ENCODE data around the gene CASKIN2. TPM values are rescaled to one million over a fixed set of nuclear protein-coding genes. Genes with fewer than 3 reads are reported as not detected.

Gene CASKIN2
- polyA plus RNA-seq, 2 of the 4 experiments (the other 2 are of a cell fraction), result 3.6 to 11.2 TPM

DNA sequence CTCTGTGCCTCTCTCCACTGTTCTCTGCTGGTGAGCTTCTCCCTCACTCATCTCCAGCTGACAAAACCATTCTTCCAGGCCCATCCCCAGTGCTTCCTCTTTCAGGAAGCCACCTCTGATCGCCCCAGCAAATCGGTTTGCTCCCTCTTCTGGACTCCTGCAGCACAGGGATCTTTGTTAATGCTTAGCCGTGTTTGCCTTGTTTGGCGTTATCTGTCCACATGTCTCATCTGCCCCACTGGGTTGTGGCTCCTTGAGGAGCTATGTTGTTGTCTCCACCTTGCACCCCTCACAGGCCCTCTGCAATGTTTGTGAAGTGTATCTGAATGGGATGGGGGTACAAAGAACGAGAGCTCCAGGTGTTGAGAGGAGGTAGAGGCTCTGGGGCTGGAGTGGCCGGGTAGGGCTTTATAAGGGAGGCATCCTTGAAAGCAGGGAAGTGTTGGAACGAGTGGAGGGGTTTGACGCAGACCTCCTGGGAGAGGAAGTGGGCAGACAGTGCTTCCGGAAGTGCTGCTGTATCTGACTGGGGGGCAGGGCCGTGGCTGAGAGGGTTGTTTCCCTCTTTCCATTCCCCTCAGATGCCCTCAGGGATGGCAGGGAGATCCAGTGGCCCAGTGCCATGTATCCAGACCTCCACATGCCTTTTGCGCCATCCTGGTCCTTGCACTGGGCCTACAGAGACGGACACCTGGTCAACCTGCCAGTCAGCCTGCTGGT, 27.8 kb downstream of the CASKIN2 start:
- H3K4me2 ChIP-seq, result no peak overlapping the region
- WGBS (ENCODE audit: missing lambda C conversion rate), result 86% methylated on average over 12 of the region's 12 CpGs
- TF ChIP-seq FOXS1 (CRISPR knock-in tag; IDR thresholded peaks at IDR 0.05) (no peak), NFE2L2 (conservative IDR thresholded peaks at IDR 0.05; ENCODE audit: low read length) (no peak), SREBF2 (IDR thresholded peaks at IDR 0.05) (no peak), ZC3H11A (IDR thresholded peaks at IDR 0.05) (no peak), CHD2 (IDR thresholded peaks at IDR 0.05; ENCODE audit: low read length, partially characterized antibody) (no peak), HOXB5 (CRISPR knock-in tag; IDR thresholded peaks at IDR 0.05) (no peak), ZSCAN20 (CRISPR knock-in tag; IDR thresholded peaks at IDR 0.05) (no peak), CTCF (IDR thresholded peaks at IDR 0.05) (no peak), EP300 (IDR thresholded peaks at IDR 0.05) (no peak), EHF (CRISPR knock-in tag; IDR thresholded peaks at IDR 0.05) (no peak), HOXB13 (CRISPR knock-in tag; IDR thresholded peaks at IDR 0.05; ENCODE audit: low read depth) (no peak), MAFK (IDR thresholded peaks at IDR 0.05; ENCODE audit: partially characterized antibody) (no peak)
- TF ChIP-seq, protein P1, sequence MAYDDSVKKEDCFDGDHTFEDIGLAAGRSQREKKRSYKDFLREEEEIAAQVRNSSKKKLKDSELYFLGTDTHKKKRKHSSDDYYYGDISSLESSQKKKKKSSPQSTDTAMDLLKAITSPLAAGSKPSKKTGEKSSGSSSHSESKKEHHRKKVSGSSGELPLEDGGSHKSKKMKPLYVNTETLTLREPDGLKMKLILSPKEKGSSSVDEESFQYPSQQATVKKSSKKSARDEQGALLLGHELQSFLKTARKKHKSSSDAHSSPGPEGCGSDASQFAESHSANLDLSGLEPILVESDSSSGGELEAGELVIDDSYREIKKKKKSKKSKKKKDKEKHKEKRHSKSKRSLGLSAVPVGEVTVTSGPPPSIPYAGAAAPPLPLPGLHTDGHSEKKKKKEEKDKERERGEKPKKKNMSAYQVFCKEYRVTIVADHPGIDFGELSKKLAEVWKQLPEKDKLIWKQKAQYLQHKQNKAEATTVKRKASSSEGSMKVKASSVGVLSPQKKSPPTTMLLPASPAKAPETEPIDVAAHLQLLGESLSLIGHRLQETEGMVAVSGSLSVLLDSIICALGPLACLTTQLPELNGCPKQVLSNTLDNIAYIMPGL (CRISPR knock-in tag; IDR thresholded peaks at IDR 0.05; ENCODE audit: borderline replicate concordance), result no peak
- TF ChIP-seq, protein P2, sequence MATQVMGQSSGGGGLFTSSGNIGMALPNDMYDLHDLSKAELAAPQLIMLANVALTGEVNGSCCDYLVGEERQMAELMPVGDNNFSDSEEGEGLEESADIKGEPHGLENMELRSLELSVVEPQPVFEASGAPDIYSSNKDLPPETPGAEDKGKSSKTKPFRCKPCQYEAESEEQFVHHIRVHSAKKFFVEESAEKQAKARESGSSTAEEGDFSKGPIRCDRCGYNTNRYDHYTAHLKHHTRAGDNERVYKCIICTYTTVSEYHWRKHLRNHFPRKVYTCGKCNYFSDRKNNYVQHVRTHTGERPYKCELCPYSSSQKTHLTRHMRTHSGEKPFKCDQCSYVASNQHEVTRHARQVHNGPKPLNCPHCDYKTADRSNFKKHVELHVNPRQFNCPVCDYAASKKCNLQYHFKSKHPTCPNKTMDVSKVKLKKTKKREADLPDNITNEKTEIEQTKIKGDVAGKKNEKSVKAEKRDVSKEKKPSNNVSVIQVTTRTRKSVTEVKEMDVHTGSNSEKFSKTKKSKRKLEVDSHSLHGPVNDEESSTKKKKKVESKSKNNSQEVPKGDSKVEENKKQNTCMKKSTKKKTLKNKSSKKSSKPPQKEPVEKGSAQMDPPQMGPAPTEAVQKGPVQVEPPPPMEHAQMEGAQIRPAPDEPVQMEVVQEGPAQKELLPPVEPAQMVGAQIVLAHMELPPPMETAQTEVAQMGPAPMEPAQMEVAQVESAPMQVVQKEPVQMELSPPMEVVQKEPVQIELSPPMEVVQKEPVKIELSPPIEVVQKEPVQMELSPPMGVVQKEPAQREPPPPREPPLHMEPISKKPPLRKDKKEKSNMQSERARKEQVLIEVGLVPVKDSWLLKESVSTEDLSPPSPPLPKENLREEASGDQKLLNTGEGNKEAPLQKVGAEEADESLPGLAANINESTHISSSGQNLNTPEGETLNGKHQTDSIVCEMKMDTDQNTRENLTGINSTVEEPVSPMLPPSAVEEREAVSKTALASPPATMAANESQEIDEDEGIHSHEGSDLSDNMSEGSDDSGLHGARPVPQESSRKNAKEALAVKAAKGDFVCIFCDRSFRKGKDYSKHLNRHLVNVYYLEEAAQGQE (IDR thresholded peaks at IDR 0.05), result no peak
- FAIRE-seq (no peak), ATAC-seq (peak in 1 of 2 experiments; percentile 9; a peak in 2 of 6 replicates), DNase-seq (ENCODE audit: low read depth in 1 of 2, low spot score in 1 of 2) (no peak)
- H3K4me1 ChIP-seq, result no peaks in the 10 kb centered on the region
- POLR2A ChIA-PET, result no interaction called here
- CTCF ChIA-PET, result interaction anchor here (0.6 to 2.8 kb wide), 18 partner anchors 8 to 262 kb away, joined by 3 to 7 read pairs (median 4); partner anchors contain the start of genes TMEM94 and TSEN54
- H3K4me3 ChIP-seq, result no peak overlapping the region
- no peaks in the 10 kb centered on the region for H3K9me3 ChIP-seq
- no peak overlapping the region for H3K27ac ChIP-seq

GRCh38 chr17:75486951-75487350, 28.4 kb downstream of the CASKIN2 start:
- peak in 1 of 2 experiments; percentile 22; a peak in 3 of 6 replicates for ATAC-seq
- 73% methylated on average over 5 of the region's 5 CpGs for WGBS (ENCODE audit: missing lambda C conversion rate)
- POLR2A ChIA-PET, result no interaction called here

More at GRCh38 chr17:75486951-75487350, 28.4 kb downstream of the CASKIN2 start:
- no peak for FAIRE-seq
- TF ChIP-seq PHF8 (IDR thresholded peaks at IDR 0.05; ENCODE audit: borderline replicate concordance, low read depth), result no peak
- CTCF ChIA-PET, result interaction anchor here (0.6 to 6.1 kb wide), 19 partner anchors 9 to 263 kb away, joined by 3 to 26 read pairs (median 4); partner anchors contain the start of genes SMIM5, TMEM94 and TSEN54
- DNase-seq (ENCODE audit: low read depth in 1 of 2, low spot score in 1 of 2), result no peak
- no peaks in the 10 kb centered on the region for H3K4me1 ChIP-seq
- no peak overlapping the region for H3K4me3 ChIP-seq
- H3K9me3 ChIP-seq, result no peaks in the 10 kb centered on the region
- no peak overlapping the region for H3K4me2 ChIP-seq
- H3K27ac ChIP-seq, result no peak overlapping the region

Data from A549 (cell line).